SU-DHL-6 (cell line): Measurements from ENCODE around the gene EPB41.

ENCODE experiments used
- H2AFZ ChIP-seq: fragments of 200-600 bp; sonication (generic); 2 replicates; pipeline ENCODE4 v1.6.1; 2014; ENCODE audit warnings: low read depth, mild to moderate bottlenecking, moderate library complexity, mixed read lengths, antibody characterized with exemption, low read length; ENCODE audit not compliant: severe bottlenecking
- H3F3A ChIP-seq: fragments of 200-600 bp; shearing (Covaris generic); 2 replicates; pipeline ENCODE4 v1.6.0; 2016; ENCODE audit warnings: antibody characterized with exemption, mild to moderate bottlenecking; ENCODE audit not compliant: insufficient read depth
- H3K27ac ChIP-seq: fragments of 200-600 bp; sonication (generic); 2 replicates; pipeline ENCODE4 v1.5.1; 2016; ENCODE audit warnings: low read depth, mild to moderate bottlenecking, low read length, moderate library complexity, mixed read lengths
- H3K27me3 ChIP-seq: fragments of 200-600 bp; sonication (generic), shearing (Covaris generic); 2 replicates; pipeline ENCODE4 v1.6.0; 2014; ENCODE audit warnings: mild to moderate bottlenecking, low read length
- H3K36me3 ChIP-seq: fragments of 200-600 bp; sonication (generic); 2 replicates; pipeline ENCODE4 v1.6.1; 2014; ENCODE audit warnings: mild to moderate bottlenecking, low read length, mixed read lengths
- H3K4me2 ChIP-seq: fragments of 300-600, 200-600 bp; shearing (Covaris generic), sonication (generic); 2 replicates; pipeline ENCODE4 v1.6.0; 2014; ENCODE audit warnings: low read length, low read depth, mild to moderate bottlenecking; ENCODE audit not compliant: poor library complexity, severe bottlenecking
- H3K4me3 ChIP-seq: fragments of 200-600 bp; sonication (generic); 2 replicates; pipeline ENCODE4 v1.5.1; 2014; ENCODE audit warnings: antibody characterized with exemption, low read length, mild to moderate bottlenecking, mixed read lengths; ENCODE audit not compliant: insufficient read depth, poor library complexity, severe bottlenecking
- H3K79me2 ChIP-seq: fragments of 200-600 bp; sonication (generic); 2 replicates; pipeline ENCODE4 v1.6.1; 2014; ENCODE audit warnings: mild to moderate bottlenecking, low read length, moderate library complexity; ENCODE audit not compliant: insufficient read depth
- H3K9ac ChIP-seq: fragments of 200-600 bp; sonication (generic); 2 replicates; pipeline ENCODE4 v1.7.0; 2014; ENCODE audit warnings: mild to moderate bottlenecking, low read length
- H3K9me2 ChIP-seq: fragments of 200-600 bp; sonication (generic); replicated peaks from 2 replicates; pipeline ENCODE4 v1.6.1; 2014; ENCODE audit warnings: low read length; ENCODE audit not compliant: insufficient read depth
- H3K9me3 ChIP-seq: fragments of 200-600 bp; sonication (generic); 2 replicates; pipeline ENCODE4 v1.6.1; 2014; ENCODE audit warnings: low read length, mixed read lengths; ENCODE audit not compliant: insufficient read depth
- H4K20me1 ChIP-seq: fragments of 200-600 bp; sonication (generic); 2 replicates; pipeline ENCODE4 v1.6.1; 2014; ENCODE audit warnings: low read depth, mild to moderate bottlenecking, antibody characterized with exemption, low read length, moderate library complexity, mixed read lengths
- EZH2phosphoT487 ChIP-seq: fragments of 200-600 bp; sonication (generic), shearing (Covaris generic); conservative IDR thresholded peaks from 2 replicates; pipeline ENCODE4 v1.6.1; 2018; ENCODE audit warnings: mild to moderate bottlenecking, antibody characterized with exemption, low read length, moderate library complexity, mixed read lengths
- TF ChIP-seq, protein P1 (sequence below): fragments of 200-600 bp; sonication (generic); IDR thresholded peaks from one replicate; pipeline ENCODE4 v1.5.1; 2017; ENCODE audit warnings: antibody characterized with exemption, mild to moderate bottlenecking, low read length, moderate library complexity; ENCODE audit not compliant: insufficient read depth, poor library complexity, severe bottlenecking

EPB41 gene

DNA sequence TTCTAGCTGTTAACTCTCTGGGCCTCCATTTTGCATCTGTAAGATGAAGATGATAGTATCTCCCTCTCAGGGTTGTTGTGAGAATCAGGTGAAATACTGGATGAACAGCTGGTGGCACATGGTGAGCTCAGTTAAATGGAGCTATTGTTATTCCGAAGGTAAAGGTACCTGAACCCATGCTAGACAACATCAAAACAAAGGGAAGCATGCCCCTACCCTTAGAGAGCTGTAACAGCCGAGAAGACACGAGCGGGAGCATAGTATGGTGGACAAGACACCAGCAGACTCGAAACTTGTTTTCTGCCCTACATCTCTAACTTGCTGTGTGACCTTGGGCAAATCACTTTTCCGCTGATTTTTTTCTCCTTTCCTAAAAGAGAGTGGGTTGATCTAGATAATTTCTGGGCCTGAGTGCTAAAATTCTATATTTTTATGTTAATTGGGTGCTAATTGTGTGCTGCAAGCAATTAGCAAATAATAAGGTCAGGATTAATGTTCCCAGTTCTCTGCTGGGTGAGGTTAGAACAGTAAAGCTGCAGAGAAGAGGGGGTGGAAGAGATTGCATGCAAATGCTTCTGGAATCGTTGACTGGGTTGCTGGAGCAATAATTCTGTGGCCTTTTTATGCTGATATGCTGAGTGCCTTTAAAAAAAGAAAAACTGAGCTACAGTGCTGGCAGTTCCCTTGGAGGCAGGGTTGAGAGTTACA, 198.5 kb downstream of the EPB41 start:
- Histone ChIP-seq H4K20me1 (no peaks in the 10 kb centered on the region), H3F3A (no peaks in the 10 kb centered on the region), H2AFZ (no peak overlapping the region), H3K4me2 (no peak overlapping the region), H3K9ac (no peak overlapping the region), H3K27ac (no peak overlapping the region), H3K9me2 (no peaks in the 10 kb centered on the region), H3K79me2 (no peaks in the 10 kb centered on the region), H3K4me3 (no peak overlapping the region), H3K9me3 (no peaks in the 10 kb centered on the region), H3K36me3 (no peaks in the 10 kb centered on the region), H3K27me3 (no peaks in the 10 kb centered on the region)
- TF ChIP-seq EZH2phosphoT487: no peak
- TF ChIP-seq, protein P1, sequence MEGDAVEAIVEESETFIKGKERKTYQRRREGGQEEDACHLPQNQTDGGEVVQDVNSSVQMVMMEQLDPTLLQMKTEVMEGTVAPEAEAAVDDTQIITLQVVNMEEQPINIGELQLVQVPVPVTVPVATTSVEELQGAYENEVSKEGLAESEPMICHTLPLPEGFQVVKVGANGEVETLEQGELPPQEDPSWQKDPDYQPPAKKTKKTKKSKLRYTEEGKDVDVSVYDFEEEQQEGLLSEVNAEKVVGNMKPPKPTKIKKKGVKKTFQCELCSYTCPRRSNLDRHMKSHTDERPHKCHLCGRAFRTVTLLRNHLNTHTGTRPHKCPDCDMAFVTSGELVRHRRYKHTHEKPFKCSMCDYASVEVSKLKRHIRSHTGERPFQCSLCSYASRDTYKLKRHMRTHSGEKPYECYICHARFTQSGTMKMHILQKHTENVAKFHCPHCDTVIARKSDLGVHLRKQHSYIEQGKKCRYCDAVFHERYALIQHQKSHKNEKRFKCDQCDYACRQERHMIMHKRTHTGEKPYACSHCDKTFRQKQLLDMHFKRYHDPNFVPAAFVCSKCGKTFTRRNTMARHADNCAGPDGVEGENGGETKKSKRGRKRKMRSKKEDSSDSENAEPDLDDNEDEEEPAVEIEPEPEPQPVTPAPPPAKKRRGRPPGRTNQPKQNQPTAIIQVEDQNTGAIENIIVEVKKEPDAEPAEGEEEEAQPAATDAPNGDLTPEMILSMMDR: no peak

DNA sequence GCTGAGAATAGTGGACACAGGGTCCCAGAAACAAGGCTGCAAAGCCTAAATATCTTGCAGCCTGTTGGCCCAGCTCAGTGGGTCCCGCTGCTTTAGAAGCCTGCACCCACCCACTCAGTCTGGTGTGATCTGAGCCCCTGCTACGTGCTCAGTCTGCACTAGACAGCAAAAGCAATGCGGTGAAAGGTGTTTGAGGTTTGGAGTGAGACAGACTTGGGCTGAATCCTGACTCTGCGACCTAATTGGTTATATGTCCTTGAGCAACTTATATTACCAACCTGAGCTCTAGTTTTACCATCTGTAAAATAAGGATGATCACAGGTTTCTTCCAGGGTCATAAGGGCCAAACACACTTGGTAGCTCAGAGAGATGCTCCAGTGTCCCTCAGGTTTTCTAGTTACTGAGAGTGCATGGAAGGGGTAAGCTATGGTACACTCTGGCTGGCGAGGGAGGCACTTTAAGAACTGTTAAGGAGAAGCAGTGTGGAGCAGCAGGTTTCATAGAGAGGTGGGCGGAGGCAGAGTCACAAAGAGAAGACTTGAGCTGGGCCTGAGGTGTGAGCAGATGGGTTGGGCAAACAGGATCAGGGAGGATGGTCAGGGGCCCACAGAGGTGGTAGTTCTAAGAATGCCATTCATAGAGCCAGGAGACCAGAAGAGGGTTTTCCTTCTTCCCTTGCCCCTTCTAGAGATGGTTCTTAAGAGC, 199.2 kb downstream of the EPB41 start:
- Histone ChIP-seq H3F3A (no peaks in the 10 kb centered on the region), H3K9me3 (no peaks in the 10 kb centered on the region), H2AFZ (no peak overlapping the region), H3K4me3 (no peak overlapping the region), H3K79me2 (no peaks in the 10 kb centered on the region), H3K9ac (no peak overlapping the region), H4K20me1 (no peaks in the 10 kb centered on the region), H3K27me3 (no peaks in the 10 kb centered on the region), H3K36me3 (no peaks in the 10 kb centered on the region), H3K27ac (no peak overlapping the region), H3K9me2 (no peaks in the 10 kb centered on the region), H3K4me2 (no peak overlapping the region)
- TF ChIP-seq, protein P1: no peak
- no peak for TF ChIP-seq EZH2phosphoT487

DNA sequence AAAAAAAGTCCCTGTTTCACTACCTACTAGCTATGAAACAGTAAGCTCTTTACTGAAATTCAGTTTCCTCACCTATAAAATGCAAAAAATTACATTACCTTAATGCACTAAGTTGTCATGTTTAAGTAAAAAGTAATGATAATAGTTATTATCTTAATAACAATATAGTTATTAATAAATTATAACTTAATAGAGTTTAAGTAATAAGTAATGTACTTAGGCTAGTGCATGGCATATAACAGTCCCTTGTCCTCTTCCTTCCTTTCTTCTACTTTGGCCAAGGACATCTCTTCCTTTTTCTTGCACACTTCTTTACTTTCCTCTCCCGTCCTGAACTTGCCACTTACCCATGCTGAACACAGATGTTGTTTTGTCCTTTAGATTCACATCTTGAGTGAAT, 200.3 kb downstream of the EPB41 start:
- H3K36me3 ChIP-seq: no peaks in the 10 kb centered on the region
- H3K79me2 ChIP-seq: no peaks in the 10 kb centered on the region

More for the DNA sequence above, 200.3 kb downstream of the EPB41 start:
- TF ChIP-seq, protein P1: no peak
- no peak for TF ChIP-seq EZH2phosphoT487
- H3K9me2 ChIP-seq: no peaks in the 10 kb centered on the region
- H4K20me1 ChIP-seq: no peaks in the 10 kb centered on the region
- no peak overlapping the region for H3K27ac ChIP-seq
- H3K4me3 ChIP-seq: no peak overlapping the region
- no peak overlapping the region for H3K9ac ChIP-seq
- H3K27me3 ChIP-seq: no peaks in the 10 kb centered on the region
- H3K9me3 ChIP-seq: no peaks in the 10 kb centered on the region
- H2AFZ ChIP-seq: no peak overlapping the region
- no peak overlapping the region for H3K4me2 ChIP-seq
- H3F3A ChIP-seq: no peaks in the 10 kb centered on the region
